SW 1271 (cell line): ENCODE results near the gene POLR1B.
A peak's percentile ranks its signal among the peaks of the same experiment; 100 is the strongest.
"Not testable (repeated sequence)": the region's sequence is repeated elsewhere in the genome, so short reads cannot be mapped to it uniquely, and the experiment has no call there.

ENCODE experiments used
- DNase-seq, 2 experiments: peaks; one replicate each; lab custom pipeline; 2025; lab: John Stamatoyannopoulos, UW

Gene POLR1B

GRCh38 chr2:112600634-112601033 lies 58.4 kb downstream of the POLR1B start:
- no peak for DNase-seq

- no peak for DNase-seq
Measured at GRCh38 chr2:112601754-112602153, 59.5 kb downstream of the POLR1B start.

- DNase-seq = no peak
Measured at GRCh38 chr2:112602917-112603316, 60.7 kb downstream of the POLR1B start.

GRCh38 chr2:112603731-112604130 lies 61.5 kb downstream of the POLR1B start:
- DNase-seq = no peak

GRCh38 chr2:112604952-112605351 lies 62.7 kb downstream of the POLR1B start:
- DNase-seq = no peak

DNA sequence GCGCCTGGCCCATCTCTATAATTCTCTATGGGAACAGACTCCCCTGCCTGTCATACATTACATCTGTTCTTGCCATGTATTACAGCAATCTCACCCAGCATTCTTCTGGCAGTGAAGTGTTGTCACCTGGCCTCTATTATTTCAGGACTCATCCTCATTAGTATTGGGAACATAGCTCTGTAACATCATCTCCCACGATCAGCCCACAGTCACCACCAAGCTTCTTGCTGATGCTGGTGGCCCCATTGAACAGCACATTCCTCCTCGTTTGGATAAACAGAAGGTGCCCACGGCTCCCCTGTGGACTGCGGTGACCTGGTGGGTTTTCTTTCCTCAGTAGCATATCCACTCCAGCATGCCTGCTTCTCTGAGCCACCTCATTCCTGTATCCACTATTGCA lies 63.7 kb downstream of the POLR1B start:
- no peak for DNase-seq

GRCh38 chr2:112606547-112606946 lies 64.3 kb downstream of the POLR1B start:
- DNase-seq = no peak

DNA sequence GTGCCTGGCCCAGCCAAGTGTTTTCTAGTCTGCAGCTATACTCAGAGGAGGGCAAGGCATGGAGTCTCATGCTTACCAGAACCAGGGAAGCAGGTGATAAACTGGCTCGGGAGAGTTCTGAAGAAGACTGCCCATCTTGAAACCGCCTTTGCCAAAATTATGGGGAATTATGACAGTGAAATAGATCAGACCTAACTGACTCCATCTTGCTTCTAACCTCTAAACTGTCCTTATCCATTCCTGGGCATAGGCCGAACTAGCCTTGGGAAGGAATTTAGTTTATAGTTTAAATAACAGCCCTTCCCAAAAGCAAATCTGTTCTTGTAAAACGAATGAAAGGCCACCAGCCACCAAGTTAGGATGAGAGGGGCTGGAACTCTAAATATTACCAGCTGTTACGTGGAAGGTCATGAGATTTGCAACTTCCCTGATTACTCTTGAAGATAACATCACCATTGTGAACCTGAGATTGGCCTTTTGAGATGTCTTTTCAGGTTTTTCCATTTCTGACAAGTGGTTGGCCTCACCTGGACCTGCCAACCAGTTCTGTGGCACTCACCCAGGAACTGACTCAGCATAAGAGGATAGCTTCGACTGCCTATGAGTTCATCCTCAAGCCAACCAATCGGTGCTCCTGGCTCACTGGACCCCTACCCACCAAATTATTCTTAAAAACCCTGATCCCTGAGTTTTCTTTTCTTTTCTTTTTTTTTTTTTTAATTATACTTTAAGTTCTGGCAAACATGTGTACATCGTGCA lies 65.6 kb downstream of the POLR1B start:
- DNase-seq = no peak

- DNase-seq = not testable (repeated sequence)
Measured at GRCh38 chr2:112609320-112609719, 67.1 kb downstream of the POLR1B start.

- not testable (repeated sequence) for DNase-seq
Measured at GRCh38 chr2:112612283-112612682, 70.0 kb downstream of the POLR1B start.

GRCh38 chr2:112614201-112614840 lies 72.1 kb downstream of the POLR1B start:
- DNase-seq = no peak

GRCh38 chr2:112615051-112615450 lies 72.8 kb downstream of the POLR1B start:
- DNase-seq = no peak

- not testable (repeated sequence) for DNase-seq
Measured at GRCh38 chr2:112615798-112616197, 73.5 kb downstream of the POLR1B start.

DNA sequence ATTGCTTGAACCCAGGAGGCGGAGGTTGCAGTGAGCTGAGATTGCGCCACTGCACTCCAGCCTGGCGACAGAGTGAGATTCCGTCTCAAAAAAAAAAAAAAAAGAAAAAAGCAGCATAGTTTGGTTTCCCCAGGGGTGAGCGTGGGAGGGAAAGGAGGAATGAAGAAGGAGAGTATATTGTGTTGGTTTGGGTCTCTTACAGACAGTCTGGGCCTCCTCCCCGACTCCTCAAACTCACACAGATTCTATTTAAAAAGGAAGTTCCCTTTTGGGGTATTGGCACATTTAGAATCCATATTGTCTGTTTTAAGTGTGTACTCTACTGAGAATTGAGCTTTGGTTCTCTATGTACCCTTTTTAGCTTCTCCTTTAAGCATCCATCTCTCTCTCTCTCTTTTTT lies 76.1 kb downstream of the POLR1B start:
- no peak for DNase-seq

GRCh38 chr2:112621790-112622527 lies 79.7 kb downstream of the POLR1B start:
- peak in 1 of 2 experiments; percentile 21 for DNase-seq

DNA sequence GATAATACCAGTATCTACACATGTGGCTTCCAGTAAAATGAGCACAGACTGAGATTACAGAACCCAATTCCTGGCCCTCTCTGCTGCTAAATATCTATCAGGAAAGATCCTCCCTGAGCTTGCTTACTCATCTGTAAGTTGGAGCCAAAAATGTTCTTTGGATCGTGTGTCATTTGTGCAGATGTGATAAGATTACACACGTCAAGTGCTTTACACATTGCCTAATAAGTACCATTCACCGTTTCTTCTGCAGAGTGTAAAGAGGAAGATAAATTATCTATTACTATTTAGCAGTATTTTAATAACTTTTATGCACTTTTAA lies 80.2 kb downstream of the POLR1B start:
- DNase-seq = peak in 1 of 2 experiments; percentile 54

- peak; percentile 72 to 90 for DNase-seq
Measured at GRCh38 chr2:112623913-112624777, 81.9 kb downstream of the POLR1B start.

- no peak for DNase-seq
Measured at GRCh38 chr2:112625474-112626114, 83.3 kb downstream of the POLR1B start.

GRCh38 chr2:112626604-112627059 lies 84.4 kb downstream of the POLR1B start:
- peak; percentile 46 to 85 for DNase-seq
